DMS 273 treated with DMSO at 0.1 percent for 48 hours (cell line): Measurements from ENCODE around the gene SBNO2.

Experiments
- DNase-seq: peaks from one replicate; lab custom pipeline; 2025; lab: John Stamatoyannopoulos, UW

The SBNO2 gene, protein sequence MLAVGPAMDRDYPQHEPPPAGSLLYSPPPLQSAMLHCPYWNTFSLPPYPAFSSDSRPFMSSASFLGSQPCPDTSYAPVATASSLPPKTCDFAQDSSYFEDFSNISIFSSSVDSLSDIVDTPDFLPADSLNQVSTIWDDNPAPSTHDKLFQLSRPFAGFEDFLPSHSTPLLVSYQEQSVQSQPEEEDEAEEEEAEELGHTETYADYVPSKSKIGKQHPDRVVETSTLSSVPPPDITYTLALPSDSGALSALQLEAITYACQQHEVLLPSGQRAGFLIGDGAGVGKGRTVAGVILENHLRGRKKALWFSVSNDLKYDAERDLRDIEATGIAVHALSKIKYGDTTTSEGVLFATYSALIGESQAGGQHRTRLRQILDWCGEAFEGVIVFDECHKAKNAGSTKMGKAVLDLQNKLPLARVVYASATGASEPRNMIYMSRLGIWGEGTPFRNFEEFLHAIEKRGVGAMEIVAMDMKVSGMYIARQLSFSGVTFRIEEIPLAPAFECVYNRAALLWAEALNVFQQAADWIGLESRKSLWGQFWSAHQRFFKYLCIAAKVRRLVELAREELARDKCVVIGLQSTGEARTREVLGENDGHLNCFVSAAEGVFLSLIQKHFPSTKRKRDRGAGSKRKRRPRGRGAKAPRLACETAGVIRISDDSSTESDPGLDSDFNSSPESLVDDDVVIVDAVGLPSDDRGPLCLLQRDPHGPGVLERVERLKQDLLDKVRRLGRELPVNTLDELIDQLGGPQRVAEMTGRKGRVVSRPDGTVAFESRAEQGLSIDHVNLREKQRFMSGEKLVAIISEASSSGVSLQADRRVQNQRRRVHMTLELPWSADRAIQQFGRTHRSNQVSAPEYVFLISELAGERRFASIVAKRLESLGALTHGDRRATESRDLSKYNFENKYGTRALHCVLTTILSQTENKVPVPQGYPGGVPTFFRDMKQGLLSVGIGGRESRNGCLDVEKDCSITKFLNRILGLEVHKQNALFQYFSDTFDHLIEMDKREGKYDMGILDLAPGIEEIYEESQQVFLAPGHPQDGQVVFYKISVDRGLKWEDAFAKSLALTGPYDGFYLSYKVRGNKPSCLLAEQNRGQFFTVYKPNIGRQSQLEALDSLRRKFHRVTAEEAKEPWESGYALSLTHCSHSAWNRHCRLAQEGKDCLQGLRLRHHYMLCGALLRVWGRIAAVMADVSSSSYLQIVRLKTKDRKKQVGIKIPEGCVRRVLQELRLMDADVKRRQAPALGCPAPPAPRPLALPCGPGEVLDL (N-terminal part only)

DNA sequence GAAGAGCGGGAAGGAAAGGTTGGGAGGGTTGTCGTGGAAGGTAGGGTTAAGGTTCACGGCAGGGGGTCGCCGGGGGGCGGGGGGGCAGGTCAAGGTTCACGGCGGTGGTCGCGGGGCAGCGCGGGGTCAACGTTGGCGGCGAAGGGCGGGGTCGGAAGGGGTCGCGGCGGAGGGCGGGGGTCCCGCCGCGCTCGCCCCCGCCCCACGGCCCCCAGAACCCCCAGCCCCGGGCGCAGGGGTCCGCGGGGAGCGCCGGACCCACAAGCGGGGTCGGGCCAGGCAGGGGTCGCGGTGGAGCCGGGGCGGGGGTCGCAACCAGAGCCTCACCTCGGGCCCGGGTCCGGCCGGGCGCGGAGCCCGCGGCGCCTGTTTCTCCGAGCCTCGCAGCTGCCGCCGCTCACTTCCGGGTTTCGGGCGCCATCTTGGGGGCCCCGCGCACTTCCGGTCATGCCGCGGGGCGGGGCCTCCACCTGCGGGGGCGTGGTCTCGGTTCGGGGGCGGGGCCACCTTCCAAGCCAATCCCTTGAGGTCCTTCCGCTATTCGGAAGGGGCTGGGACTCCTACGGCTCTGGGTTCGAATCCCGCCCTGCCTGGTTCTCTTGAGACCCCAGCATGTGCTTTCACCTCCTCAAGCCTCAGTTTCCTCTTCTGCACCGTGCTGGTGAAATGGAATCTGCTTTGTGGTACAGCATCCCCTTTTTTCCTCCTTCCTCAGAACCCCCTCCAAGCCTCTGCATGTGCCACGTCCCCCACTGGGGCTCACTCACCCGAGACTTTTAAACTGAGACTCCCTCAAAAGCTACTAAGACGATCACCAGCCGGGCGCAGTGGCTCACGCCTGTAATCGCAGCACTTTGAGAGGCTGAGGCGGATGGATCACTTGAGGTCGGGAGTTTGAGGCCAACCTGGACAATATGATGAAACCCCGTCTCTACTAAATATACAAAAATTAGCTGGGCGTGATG, at the start of gene SBNO2:
Gene SBNO2, minus strand, starts transcription at position 424 of the 965 bp plus-strand sequence. CDS start 19,992 bp downstream, outside the sequence.
- DNase-seq: peak; percentile 46

DNA sequence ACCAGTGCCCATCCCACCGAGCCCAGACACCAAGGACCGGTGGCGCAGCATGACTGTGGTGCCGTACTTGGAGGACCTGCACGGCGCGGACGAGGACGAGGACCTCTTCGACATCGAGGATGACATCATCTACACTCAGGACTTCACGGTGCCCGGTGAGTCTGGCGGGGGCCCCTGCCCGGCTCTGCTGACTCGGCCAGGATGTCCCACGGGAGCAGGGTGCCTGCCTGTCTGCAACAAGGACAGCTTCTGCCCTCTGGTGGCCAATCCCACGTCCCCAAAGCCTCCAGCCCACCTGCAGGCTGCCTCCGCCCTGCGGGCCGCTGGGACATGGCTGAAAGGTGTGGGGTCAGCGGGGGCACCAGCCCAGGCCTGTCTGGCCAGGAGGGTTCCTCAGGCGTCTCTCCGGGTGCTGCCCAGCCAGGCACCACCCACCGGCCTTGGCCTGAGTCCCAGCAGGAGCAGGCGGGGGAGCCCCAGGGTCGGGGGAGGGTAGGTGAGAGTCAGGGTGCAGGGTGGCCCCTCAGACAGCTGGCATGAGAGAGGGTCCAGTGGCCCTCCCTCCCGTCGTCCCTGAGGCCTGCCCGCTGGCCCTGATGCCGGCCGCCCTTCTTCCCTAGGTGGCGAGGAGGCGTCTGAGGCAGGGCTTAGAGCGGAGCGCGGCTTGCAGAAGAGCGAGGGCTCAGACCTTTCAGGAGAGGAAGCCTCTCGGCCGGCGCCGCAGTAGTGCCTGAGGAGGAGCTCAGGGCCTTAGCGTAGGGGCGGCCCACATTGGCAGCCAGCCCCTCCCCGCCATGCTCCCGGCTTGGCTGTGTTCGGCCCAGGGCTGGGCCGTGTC, 49.2 kb upstream of the SBNO2 start:
- DNase-seq: no peak

DNA sequence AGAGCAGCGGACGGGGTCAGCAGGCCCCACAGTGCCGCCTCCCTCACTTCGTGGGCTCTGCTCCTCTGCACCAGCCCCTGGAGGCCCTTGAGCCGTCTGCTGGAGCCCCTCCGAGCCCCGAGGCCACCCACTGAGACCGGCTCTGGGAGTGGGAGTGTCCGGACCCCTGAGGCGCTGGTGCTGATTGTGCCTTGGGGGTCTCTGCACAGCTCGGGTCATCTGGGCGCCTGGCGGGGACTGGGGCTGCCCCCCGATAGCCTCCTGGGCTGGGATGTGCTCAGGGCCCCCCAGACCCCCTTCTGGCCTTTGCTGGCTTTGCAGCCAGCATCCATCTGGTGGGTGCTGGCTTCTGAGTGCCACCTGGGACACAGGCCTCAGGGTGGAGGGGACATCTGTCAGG, 48.3 kb upstream of the SBNO2 start:
- DNase-seq: no peak

DNA sequence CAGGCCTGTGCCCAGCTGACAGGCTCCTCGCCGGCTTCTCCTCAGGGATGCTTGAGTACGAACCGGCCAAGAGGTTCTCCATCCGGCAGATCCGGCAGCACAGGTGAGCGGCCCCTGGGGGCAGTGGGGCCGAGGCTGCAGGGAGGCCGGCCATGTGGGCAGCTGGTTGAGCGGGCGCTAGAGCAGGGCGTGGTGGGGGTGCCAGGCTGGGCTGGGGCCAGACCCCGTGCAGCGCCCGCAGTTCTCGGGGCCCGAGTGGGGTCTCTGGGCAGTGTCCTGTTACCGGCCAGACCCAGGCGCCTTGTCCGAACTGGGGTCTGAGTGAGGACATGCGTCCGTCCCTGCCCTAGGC, 47.8 kb upstream of the SBNO2 start:
- DNase-seq: no peak

DNA sequence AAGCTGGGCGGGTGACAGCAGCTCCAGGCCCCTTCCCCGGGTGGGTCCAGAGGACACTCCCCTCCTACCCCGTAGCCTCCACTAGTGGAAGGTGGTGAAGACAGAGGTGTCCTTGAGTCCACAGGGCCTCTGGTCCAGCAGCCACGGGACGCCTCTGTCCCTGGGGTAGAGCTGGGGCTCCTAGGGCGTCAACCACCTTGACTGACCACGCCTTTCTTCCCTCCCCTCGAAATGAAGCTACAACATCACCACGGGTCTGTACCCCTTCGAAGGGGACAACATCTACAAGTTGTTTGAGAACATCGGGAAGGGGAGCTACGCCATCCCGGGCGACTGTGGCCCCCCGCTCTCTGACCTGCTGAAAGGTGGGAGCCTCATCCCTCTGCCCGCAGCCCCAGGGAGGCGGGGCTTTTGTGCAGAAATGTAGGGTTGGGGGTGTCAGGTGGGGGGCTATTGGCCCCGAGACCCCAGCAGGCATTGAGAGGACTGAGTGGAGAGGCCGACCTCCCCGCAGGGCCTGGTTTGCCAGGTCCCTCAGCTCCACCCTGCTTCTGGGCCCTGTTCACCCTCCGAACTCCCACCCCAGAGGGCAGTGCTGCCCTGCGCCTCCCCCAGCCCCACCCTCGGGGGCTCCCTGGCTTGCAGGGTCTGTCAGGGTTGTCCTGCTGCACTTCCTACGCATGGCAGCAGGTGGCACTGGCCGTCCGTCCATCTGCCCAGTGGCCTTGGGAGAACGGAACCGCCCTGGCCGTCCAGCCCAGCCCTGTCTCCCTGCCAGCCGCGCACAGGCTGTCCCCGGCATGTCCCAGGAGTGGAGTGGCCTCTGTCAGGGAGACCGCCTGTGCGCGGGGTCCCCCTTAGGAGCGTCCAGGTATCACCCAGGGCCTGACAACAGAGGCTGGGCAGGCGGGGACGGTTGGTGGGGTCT, 47.2 kb upstream of the SBNO2 start:
- no peak for DNase-seq

DNA sequence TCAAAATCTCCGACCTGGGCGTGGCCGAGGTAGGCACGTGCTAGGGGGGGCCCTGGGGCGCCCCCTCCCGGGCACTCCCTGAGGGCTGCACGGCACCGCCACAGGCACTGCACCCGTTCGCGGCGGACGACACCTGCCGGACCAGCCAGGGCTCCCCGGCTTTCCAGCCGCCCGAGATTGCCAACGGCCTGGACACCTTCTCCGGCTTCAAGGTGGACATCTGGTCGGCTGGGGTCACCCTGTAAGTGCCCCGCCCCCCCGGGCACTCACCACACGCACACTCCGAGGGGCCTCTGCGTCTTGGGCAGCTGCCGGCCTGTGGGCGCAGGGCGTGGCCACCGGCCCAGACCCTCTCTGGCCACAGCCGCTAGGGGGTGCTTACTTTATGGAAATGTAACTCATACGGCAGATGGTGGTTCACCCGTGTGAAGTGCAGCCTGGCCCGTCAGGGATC, 46.4 kb upstream of the SBNO2 start:
- DNase-seq: peak; percentile 26

DNA sequence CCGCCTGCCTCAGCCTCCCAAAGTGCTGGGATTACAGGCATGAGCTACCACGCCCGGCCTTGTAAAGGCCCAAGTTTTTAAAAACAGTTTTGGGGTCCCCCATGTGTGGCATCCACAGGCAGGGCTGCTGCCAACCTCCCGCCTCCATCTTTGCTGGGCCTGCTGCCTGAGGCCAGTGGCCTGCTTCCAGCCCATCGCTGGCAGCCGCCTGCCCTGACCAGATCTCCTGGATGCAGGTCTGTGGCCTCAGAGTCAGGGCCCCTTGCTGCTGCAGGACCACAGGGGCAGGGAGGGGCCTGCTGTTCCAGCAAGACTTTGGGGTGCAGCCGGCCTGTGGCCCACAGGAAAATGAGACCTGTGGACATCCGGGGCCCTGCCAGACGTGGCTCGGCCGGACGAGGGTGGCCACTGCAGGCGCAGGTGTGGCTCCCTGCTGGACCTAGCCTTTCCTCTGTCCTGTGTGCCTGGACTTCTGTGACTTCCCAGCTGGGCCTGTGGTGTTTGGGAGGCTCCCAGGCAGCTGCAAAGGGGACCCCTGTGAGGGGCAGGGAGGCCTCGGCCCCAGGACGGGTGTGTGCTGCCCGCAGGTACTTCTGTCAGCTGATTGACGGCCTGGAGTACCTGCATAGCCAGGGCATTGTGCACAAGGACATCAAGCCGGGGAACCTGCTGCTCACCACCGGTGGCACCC, 45.9 kb upstream of the SBNO2 start:
- DNase-seq: no peak

DNA sequence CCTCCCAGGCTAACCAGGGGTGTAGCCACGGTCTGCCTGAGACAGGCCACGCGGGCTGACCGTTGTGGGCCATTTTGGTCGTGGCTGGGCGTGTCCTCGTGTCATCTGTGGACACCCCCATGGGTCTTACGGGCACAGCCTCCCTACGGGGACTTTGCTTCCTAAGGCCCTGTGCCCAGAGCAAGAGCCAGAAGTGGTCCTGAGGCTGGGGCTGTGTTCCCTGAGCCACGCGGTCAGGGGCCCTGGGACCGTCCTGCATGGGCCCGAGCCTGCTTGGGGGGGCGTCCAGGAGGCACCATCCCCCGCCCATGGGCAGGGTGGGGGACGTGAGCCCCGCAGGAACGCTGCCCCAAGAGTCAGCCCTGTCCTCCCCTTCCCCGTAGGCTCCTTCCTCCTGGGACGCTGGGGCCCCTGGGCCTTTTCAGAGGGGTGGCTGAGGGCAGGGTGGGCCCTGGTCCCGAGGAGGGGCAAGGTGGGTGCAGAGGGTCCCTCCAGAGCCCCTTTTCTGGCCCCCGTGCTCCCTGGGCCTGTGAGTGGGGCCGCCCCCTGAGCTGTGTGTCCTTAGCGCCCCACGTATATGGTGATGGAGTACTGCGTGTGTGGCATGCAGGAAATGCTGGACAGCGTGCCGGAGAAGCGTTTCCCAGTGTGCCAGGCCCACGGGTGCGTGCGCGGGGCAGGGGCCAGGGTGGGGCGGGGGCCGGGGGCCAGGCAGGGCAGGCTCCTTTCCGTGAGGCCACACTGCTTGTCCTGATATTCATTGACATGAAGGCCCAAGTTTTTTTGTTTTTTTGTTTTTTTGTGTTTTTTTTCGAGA, 44.9 kb upstream of the SBNO2 start:
- DNase-seq: no peak

DNA sequence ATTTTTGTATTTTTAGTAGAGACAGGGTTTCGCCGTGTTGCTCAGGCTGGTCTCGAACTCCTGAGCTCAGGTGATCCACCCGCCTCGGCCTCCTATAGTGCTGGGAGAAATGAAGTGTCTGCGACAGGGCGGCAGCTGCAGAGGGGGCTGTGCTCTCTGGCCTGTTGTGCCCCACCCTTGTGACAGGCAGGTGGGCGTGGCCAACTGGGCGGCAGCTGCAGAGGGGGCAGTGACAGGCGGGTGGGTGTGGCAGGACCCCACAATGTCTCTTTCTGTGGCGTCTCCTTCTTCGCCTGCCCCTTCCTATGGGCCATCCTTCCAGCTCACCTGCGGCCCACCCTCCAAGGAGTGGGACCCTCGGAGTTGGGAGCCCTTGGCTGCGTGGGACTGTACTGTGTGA, 43.3 kb upstream of the SBNO2 start:
- DNase-seq: no peak

DNA sequence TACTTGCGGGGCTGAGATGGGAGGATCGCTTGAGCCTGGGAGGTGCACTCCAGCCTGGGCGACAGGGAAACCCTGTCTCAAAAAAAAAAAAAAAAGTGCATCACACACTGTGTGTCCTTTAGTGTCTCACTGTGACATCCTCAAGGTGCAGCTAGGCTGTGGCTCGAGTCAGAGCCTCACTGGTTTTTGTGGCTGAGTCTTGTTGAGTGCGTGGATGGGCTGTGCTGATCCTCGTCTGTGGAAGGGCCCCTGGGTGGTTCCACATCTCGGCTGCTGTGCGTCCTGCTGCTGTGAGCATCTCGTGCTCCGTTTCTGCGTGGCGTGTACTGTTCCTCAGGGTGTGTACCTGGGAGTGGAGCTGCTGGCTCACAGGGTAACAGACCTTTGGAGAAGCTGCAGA, 42.7 kb upstream of the SBNO2 start:
- no peak for DNase-seq

DNA sequence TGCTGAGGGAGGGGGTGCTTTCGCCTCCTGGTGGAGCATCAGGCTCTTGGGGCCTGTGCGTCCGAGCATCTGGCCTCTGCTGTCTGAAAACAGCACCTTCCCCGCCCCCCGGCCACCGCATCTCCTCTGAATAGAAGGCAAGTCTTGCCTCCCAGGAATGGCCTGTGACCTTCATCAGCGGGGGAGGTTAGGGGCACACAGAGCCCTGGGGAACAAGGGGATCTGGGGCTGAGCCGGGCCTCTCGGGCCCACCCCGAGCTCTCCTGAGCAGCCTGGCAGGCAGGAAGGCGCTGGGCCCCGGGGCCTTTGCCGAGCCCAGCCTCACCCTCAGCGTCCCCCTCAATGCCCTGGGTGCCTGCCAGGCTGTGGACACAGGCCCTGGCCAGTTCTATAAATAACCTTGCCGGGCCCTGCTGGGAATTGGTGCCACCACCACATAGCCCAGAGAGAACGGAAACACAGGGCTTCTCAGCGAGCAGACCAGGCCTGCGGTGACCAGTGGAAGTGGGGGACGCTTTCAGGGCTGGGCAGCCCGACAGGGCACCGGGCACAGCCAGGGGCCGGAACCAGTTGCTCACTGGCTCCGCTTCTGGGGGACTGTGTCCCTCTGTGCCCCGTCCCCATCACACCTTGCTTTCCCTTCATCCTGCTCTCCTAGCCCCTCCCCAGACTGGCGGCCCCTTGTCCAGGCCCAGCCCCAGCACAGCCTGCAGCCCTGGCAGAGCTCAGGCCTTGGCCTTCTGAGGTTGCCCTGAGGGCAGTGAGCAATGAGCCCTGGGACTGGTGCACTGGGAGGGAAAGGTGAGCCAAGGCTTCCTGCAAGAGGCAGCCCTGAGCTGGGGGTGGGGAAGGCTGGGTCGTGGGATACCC, 41.0 kb upstream of the SBNO2 start:
- no peak for DNase-seq

DNA sequence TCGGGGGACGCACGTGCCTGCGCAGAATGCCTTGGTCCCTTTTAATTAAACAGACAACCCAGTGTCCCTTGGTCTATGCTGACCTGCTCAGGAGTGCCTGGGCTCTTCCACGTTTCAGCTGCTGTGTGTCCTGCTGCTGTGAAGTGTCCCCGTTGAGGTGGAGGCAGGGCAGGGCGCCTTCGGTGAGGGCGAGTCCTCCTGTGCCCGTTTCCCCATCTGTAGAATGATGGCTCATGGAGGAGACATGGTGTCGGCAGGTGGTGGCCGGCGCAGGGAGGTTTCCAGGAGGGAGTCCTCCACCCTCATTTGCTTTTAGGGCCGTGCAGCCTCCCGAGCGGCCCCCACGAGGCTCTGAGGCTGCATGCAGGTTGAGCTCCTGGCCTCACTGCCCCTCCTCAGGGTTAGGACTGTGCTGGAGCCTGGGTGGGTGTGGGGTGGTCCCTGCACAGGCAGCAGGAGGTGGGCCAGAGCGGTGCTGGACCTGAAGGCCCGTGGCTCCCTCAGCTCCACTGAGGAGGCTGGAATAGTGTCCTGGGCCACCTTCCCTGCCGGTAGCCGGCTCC, 40.3 kb upstream of the SBNO2 start:
- no peak for DNase-seq

DNA sequence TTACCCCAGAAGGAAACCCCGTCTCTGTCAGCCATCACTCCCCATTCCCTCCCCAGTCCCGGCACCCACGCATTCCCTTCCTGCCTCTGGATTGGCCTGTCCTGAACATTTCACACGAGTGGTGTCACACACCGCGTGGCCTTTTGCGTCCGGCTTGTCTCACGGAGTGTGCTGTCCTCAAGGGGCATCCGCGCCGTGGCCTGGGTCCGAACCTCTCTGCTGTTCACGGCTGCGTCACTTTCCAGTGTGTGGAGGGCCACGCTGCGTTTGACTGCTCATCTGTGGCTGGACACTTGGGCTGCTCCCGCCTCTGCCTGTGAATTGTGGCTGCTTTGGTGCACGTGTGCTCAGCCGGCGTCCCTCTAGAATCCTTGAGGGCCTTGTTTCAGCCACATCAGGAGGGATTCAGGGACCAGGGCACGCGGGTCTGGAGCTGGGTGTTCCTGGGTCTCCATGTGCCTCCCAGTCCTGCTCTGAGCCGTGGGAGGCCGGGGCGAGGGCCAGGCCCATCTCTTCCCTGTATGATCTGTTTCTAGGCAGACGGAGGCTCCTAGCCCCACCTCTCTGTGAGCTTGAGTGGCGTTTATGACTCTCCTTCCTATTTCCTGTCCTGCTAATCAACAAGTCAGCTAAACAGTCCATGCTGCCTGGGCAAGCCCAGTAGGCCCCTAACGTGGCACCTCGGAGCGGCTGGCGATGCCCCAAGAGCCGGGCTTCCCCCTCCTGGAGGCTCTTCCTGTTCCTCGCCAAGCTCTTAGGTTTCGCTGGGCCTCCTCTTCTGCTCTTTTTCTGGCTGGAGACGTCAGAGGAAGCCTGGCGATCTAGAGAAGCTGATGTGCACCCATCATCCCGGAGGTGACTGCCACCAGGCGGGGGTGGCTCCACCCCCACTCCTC, 39.6 kb upstream of the SBNO2 start:
- no peak for DNase-seq

DNA sequence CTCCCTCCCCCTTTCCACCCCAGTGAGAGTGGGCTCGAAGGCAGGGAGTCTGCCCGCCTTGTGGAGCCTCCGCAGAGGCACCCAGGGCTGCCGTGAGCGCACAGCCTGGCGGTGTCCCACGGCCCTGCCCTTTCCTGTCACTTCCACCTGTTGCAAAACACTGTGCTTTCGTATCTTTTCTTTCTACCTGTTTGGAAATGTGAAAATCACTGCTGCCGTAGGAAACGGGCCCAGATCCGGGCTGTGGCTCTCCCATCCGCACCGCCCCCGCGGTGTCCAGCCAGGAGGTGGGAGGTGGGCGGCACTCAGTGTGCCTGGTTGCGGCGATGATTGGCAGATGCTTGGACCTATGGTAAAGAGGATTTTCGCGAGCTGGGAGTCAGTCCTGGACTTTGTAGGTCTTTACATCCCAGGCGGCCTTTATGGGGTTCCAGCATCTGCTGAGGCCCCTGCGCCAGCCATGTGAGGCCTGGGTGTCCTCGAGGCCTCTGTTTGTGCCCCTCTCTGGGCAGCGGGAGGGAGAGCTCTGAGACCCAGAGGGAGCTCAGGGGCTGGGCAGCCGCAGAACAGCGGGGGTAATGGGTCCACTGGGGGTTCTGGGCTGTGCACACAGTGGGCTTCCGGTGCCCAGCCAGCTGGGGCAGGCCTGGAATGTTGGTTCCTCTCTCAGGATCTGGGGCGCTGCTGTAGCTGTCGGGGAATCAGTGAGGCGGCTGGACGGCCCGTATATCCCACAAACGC, 37.6 kb upstream of the SBNO2 start:
- no peak for DNase-seq

DNA sequence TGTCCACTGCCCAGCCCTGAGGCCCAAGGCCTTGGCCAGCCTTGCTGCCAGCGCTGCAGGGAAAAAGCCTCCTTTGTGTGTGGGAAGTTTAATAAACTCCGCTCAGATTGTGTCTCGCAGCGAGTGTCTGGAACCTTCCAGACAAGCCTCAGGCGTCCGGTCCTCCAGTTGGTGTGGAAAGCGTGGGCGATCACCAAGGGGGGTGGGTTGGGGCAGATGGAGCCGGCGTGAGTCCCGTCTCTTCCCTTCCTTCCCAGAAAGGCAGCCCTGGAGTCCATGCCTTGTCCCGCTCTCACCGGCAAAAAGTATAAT, 36.1 kb upstream of the SBNO2 start:
- DNase-seq: no peak
